Endothelial cell of umbilical vein (primary cell): ENCODE results near the gene PCDHA4. TPM values are rescaled to one million over a fixed set of nuclear protein-coding genes. Genes with fewer than 3 reads are reported as not detected.

Experiments used
- BruUV-seq: library from RNA; stranded (reverse); fragments of 400-500 nt; replicated peaks from 2 replicates; lab custom pipeline; 2021; lab: Mats Ljungman, UMichigan
- CTCF ChIA-PET: fragments of 300-600, 350-600 bp; sonication (Branson Sonifier 250); formaldehyde crosslinking; loops from one replicate; lab custom pipeline; 2021; ENCODE audit warnings: antibody characterized with exemption, inconsistent platforms; lab: Charles Lee
- POLR2A ChIA-PET: fragments of 300-600, 350-600 bp; sonication (Branson Sonifier 250); formaldehyde crosslinking; loops from one replicate; lab custom pipeline; 2021; ENCODE audit warnings: antibody characterized with exemption, inconsistent platforms; lab: Charles Lee
- DNase-seq: peaks from one replicate; pipeline ENCODE4 v3.0.0-alpha.2; 2011; ENCODE audit warnings: low read depth, low spot score
- FAIRE-seq: peaks from 2 replicates; lab custom pipeline; 2011; peaks lifted over from hg19 to GRCh38; lab: Jason Lieb, UNC
- H2AFZ ChIP-seq: 2 replicates; pipeline ENCODE4 v1.6.0; 2012; ENCODE audit warnings: low read depth, low read length, control low read depth, inconsistent platforms
- H3K27ac ChIP-seq: 2 replicates; pipeline ENCODE4 v1.5.1; 2011; ENCODE audit warnings: low read depth, mild to moderate bottlenecking, control low read depth, low read length, moderate library complexity; ENCODE audit not compliant: insufficient read depth
- H3K27me3 ChIP-seq, 2 experiments: 2 replicates each; pipeline versions ENCODE4 v1.6.0 to v1.6.1; 2011; ENCODE audit warnings: low read length in 2 of 2, mixed read lengths in 1 of 2; ENCODE audit not compliant: control insufficient read depth in 2 of 2, insufficient read depth in 2 of 2
- H3K36me3 ChIP-seq, 2 experiments: 2 replicates in 1 of 2; 3 replicates in 1 of 2; pipeline ENCODE4 v1.5.1; 2011; ENCODE audit warnings: low read length in 2 of 2, mild to moderate bottlenecking in 1 of 2, moderate library complexity in 1 of 2; ENCODE audit not compliant: control insufficient read depth in 2 of 2, insufficient read depth in 2 of 2; ENCODE audit errors: extremely low read depth in 1 of 2
- H3K4me1 ChIP-seq: 3 replicates; pipeline ENCODE4 v1.5.1; 2011; ENCODE audit warnings: mild to moderate bottlenecking, low read length; ENCODE audit not compliant: control insufficient read depth, insufficient read depth; ENCODE audit errors: extremely low read depth
- H3K4me2 ChIP-seq: 2 replicates; pipeline ENCODE4 v1.6.1; 2011; ENCODE audit warnings: low read length, control low read depth, mixed read lengths; ENCODE audit not compliant: insufficient read depth
- H3K4me3 ChIP-seq, 3 experiments: fragments of 200-600 bp in 1 of 3; sonication (generic), shearing (Covaris generic) in 1 of 3; replicated peaks in 1 of 3; 2 replicates each; pipeline ENCODE4 v1.5.1; 2011 to 2016; ENCODE audit warnings: control low read depth in 3 of 3, low read length in 3 of 3, mild to moderate bottlenecking in 2 of 3, inconsistent platforms in 1 of 3, low read depth in 1 of 3, moderate library complexity in 1 of 3; ENCODE audit not compliant: insufficient read depth in 1 of 3
- H3K79me2 ChIP-seq: 2 replicates; pipeline ENCODE4 v1.6.0; 2012; ENCODE audit warnings: low read length, inconsistent platforms; ENCODE audit not compliant: control insufficient read depth, insufficient read depth
- H3K9ac ChIP-seq: replicated peaks from 2 replicates; pipeline ENCODE3; 2011; ENCODE audit warnings: low read length, control low read depth; ENCODE audit not compliant: insufficient read depth; ENCODE audit errors: extremely low read depth
- H3K9me1 ChIP-seq: replicated peaks from 3 replicates; pipeline ENCODE4 v1.6.0; 2011; ENCODE audit warnings: mild to moderate bottlenecking, low read length; ENCODE audit not compliant: control insufficient read depth, insufficient read depth; ENCODE audit errors: extremely low read depth
- H3K9me3 ChIP-seq: replicated peaks from 2 replicates; pipeline ENCODE4 v1.5.1; 2012; ENCODE audit warnings: low read length, inconsistent platforms; ENCODE audit not compliant: control insufficient read depth, insufficient read depth
- H4K20me1 ChIP-seq: replicated peaks from 2 replicates; pipeline ENCODE3; 2011; ENCODE audit warnings: mild to moderate bottlenecking, low read length; ENCODE audit not compliant: control insufficient read depth, insufficient read depth; ENCODE audit errors: extremely low read depth
- FOS ChIP-seq: IDR thresholded peaks from 2 replicates; pipeline ENCODE4 v1.6.1; 2011; ENCODE audit warnings: mild to moderate bottlenecking, low read length, moderate library complexity, borderline replicate concordance; ENCODE audit not compliant: insufficient read depth
- GATA2 ChIP-seq: IDR thresholded peaks from 2 replicates; pipeline ENCODE4 v1.7.0; 2011; ENCODE audit warnings: low read depth, mild to moderate bottlenecking, moderate library complexity, mixed read lengths, low read length; ENCODE audit not compliant: insufficient read length, insufficient read depth
- JUN ChIP-seq: IDR thresholded peaks from 2 replicates; pipeline ENCODE4 v1.6.1; 2011; ENCODE audit warnings: borderline replicate concordance, low read depth; ENCODE audit not compliant: insufficient read length, insufficient read depth
- POLR2AphosphoS5 ChIP-seq: IDR thresholded peaks from 2 replicates; pipeline ENCODE4 v1.6.1; 2012; ENCODE audit warnings: low read depth, mild to moderate bottlenecking, control low read depth, low read length, moderate library complexity; ENCODE audit not compliant: insufficient read depth
- dilution Hi-C: fragments of 300-500 bp; cut with MboI; formaldehyde crosslinking; loops from one replicate; pipeline ENCODE4 v1.15.0; 2019; ENCODE audit warnings: low sequenced_read_pairs; ENCODE audit not compliant: extremely low pct_ligation_motif_present
- intact Hi-C: fragments of 100-400 bp; cut with micrococcal nuclease; formaldehyde crosslinking; loops from one replicate; pipeline ENCODE4 v1.10.0; 2022
- polyA plus RNA-seq, 4 experiments: library from polyadenylated mRNA; depleted of rRNA in 3 of 4; stranded (reverse) in 3 of 4; unstranded in 1 of 4; fragments of >200 nt; gene quantifications; 2 replicates each; pipeline versions ENCODE4 v1.2.1 to v1.2.3, GENCODE V29; 2011 to 2012; ENCODE audit warnings: missing spikeins in 1 of 4
- total RNA-seq: library from RNA; stranded (reverse); gene quantifications from 2 replicates; pipeline ENCODE4 v1.2.3, GENCODE V29; 2021
- TF ChIP-seq, protein P1 (sequence below), 2 donors: IDR thresholded peaks; 1 replicate in 1 of 2; 2 replicates in 1 of 2; pipeline ENCODE4 v1.5.1; 2011; ENCODE audit warnings: low read length in 2 of 2, mild to moderate bottlenecking in 2 of 2, moderate library complexity in 2 of 2, control low read depth in 1 of 2, inconsistent platforms in 1 of 2, low read depth in 1 of 2; ENCODE audit not compliant: insufficient read depth in 1 of 2; ENCODE audit errors: extremely low read depth in 1 of 2

The PCDHA4 gene
- total and polyA plus RNA-seq, 2 donors (not counting 3 experiments of a cell fraction or from before 2014, with no cell fraction given), result 0.04 to 0.26 TPM

GRCh38 chr5:140794595-140795258, 12.1 kb upstream of the PCDHA4 start, which contains the start of gene PCDHA2:
Gene PCDHA2, plus strand, starts transcription at chr5:140794852.
- ChIA-PET CTCF (interaction anchor here (1.0 to 1.8 kb wide), 3 partner anchors 11 to 246 kb away, joined by 4 to 5 read pairs (median 4); no protein-coding TSS in a partner anchor), POLR2A (no interaction called here)
- no peaks in the 10 kb centered on the region for H4K20me1 ChIP-seq
- DNase-seq (no peak), FAIRE-seq (no peak)
- H3K79me2 ChIP-seq, result no peaks in the 10 kb centered on the region
- BruUV-seq, result no TSS peak
- no peaks in the 10 kb centered on the region for H3K27me3 ChIP-seq
- no peaks in the 10 kb centered on the region for H3K36me3 ChIP-seq
- H2AFZ ChIP-seq, result no peak within 1 kb of the TSS
- dilution Hi-C loops (no loop called here), intact Hi-C loops (no loop called here)
- no peaks in the 10 kb centered on the region for H3K9me3 ChIP-seq
- no peaks in the 10 kb centered on the region for H3K9me1 ChIP-seq
- H3K4me1 ChIP-seq, result no peaks in the 10 kb centered on the region
- H3K9ac ChIP-seq, result no peak within 1 kb of the TSS
- no peak within 1 kb of the TSS for H3K27ac ChIP-seq
- H3K4me3 ChIP-seq, result no peak within 1 kb of the TSS
- H3K4me2 ChIP-seq, result no peak within 1 kb of the TSS
- TF ChIP-seq, protein P1, sequence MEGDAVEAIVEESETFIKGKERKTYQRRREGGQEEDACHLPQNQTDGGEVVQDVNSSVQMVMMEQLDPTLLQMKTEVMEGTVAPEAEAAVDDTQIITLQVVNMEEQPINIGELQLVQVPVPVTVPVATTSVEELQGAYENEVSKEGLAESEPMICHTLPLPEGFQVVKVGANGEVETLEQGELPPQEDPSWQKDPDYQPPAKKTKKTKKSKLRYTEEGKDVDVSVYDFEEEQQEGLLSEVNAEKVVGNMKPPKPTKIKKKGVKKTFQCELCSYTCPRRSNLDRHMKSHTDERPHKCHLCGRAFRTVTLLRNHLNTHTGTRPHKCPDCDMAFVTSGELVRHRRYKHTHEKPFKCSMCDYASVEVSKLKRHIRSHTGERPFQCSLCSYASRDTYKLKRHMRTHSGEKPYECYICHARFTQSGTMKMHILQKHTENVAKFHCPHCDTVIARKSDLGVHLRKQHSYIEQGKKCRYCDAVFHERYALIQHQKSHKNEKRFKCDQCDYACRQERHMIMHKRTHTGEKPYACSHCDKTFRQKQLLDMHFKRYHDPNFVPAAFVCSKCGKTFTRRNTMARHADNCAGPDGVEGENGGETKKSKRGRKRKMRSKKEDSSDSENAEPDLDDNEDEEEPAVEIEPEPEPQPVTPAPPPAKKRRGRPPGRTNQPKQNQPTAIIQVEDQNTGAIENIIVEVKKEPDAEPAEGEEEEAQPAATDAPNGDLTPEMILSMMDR (IDR thresholded peaks at IDR 0.05; ENCODE audit: extremely low read depth in 1 of 2, insufficient read depth in 1 of 2, low read depth in 1 of 2, low read length in 2 of 2), result no peak
- TF ChIP-seq JUN (no peak), POLR2AphosphoS5 (no peak), GATA2 (no peak), FOS (no peak)
